Measurements from ENCODE around the gene C6orf163. TPM values are rescaled to one million over a fixed set of nuclear protein-coding genes. Genes with fewer than 3 reads are reported as not detected.
A peak's percentile ranks its signal among the peaks of the same experiment; 100 is the strongest.
"Not testable (repeated sequence)": the region's sequence is repeated elsewhere in the genome, so short reads cannot be mapped to it uniquely, and the experiment has no call there.

C6orf163 gene
- 1 to 10 TPM; 3.4 to 4.2 TPM for total RNA-seq

- Mint-ChIP-seq H3K9me3 (no peaks in the 10 kb centered on the region), H3K27me3 (no peaks in the 10 kb centered on the region), H3K27ac (no peak within 1 kb of the TSS), H3K36me3 (no peaks in the 10 kb centered on the region), H3K4me1 (ENCODE audit: low read depth in 2 of 2) (no peaks in the 10 kb centered on the region), H3K4me3 (no peak within 1 kb of the TSS)
- ATAC-seq = no peak
- DNase-seq (ENCODE audit: low spot score) = no peak
Observed at GRCh38 chr6:87344731-87345130, at the start of gene C6orf163. Gene C6orf163 (plus strand): TSS chr6:87344813. CDS start chr6:87345100, 287 bp downstream.

- peaks cover 26 to 63% of the 10 kb centered on the region in 2 donors for H3K27me3 Mint-ChIP-seq
- DNase-seq (ENCODE audit: low spot score) (no peak), ATAC-seq (no peak)
- no peaks in the 10 kb centered on the region for H3K4me1 Mint-ChIP-seq (ENCODE audit: low read depth in 2 of 2)
- H3K9me3 Mint-ChIP-seq = no peaks in the 10 kb centered on the region
- no peak overlapping the region for H3K4me3 Mint-ChIP-seq
- no peaks in the 10 kb centered on the region for H3K36me3 Mint-ChIP-seq
- no peak overlapping the region for H3K27ac Mint-ChIP-seq
Observed at GRCh38 chr6:87297119-87297518, 47.5 kb upstream of the C6orf163 start.

- H3K9me3 Mint-ChIP-seq; DNase-seq (ENCODE audit: low spot score); H3K4me1 Mint-ChIP-seq (ENCODE audit: low read depth in 2 of 2); H3K36me3 Mint-ChIP-seq; H3K4me3 Mint-ChIP-seq; ATAC-seq; H3K27ac Mint-ChIP-seq: not testable (repeated sequence)
- H3K27me3 Mint-ChIP-seq = peaks cover 37 to 60% of the 10 kb centered on the region in 2 donors
Observed at GRCh38 chr6:87301277-87301676, 43.3 kb upstream of the C6orf163 start.

GRCh38 chr6:87308970-87309369, 35.6 kb upstream of the C6orf163 start:
- H3K27ac Mint-ChIP-seq = no peak overlapping the region
- peaks cover 1% of the 10 kb centered on the region for H3K36me3 Mint-ChIP-seq
- peaks cover 15 to 23% of the 10 kb centered on the region in 2 donors for H3K27me3 Mint-ChIP-seq
- DNase-seq (ENCODE audit: low spot score) (no peak), ATAC-seq (no peak)
- H3K9me3 Mint-ChIP-seq = no peaks in the 10 kb centered on the region
- H3K4me3 Mint-ChIP-seq = no peak overlapping the region
- H3K4me1 Mint-ChIP-seq (ENCODE audit: low read depth in 2 of 2) = no peaks in the 10 kb centered on the region

- Mint-ChIP-seq H3K4me1 (ENCODE audit: low read depth in 2 of 2) (no peaks in the 10 kb centered on the region), H3K4me3 (no peak overlapping the region), H3K36me3 (no peaks in the 10 kb centered on the region), H3K27me3 (peaks cover 27 to 33% of the 10 kb centered on the region in 2 donors), H3K9me3 (no peaks in the 10 kb centered on the region), H3K27ac (no peak overlapping the region)
- ATAC-seq = no peak
- DNase-seq (ENCODE audit: low spot score) = no peak
Observed at GRCh38 chr6:87312860-87313259, 31.8 kb upstream of the C6orf163 start.

GRCh38 chr6:87315071-87315470, 29.5 kb upstream of the C6orf163 start:
- H3K9me3 Mint-ChIP-seq = no peaks in the 10 kb centered on the region

GRCh38 chr6:87319271-87319987, 25.2 kb upstream of the C6orf163 start:
- H3K4me1 Mint-ChIP-seq (ENCODE audit: low read depth in 2 of 2) = peaks cover 5 to 9% of the 10 kb centered on the region in 2 donors
- no peak overlapping the region for H3K27ac Mint-ChIP-seq
- no peak for ATAC-seq
- no peaks in the 10 kb centered on the region for H3K9me3 Mint-ChIP-seq
- DNase-seq (ENCODE audit: low spot score) = no peak
- no peak overlapping the region for H3K4me3 Mint-ChIP-seq
- H3K36me3 Mint-ChIP-seq = no peaks in the 10 kb centered on the region
- peaks cover 20 to 28% of the 10 kb centered on the region in 2 donors for H3K27me3 Mint-ChIP-seq

More at GRCh38 chr6:87315071-87315470, 29.5 kb upstream of the C6orf163 start:
- no peak overlapping the region for H3K27ac Mint-ChIP-seq
- H3K36me3 Mint-ChIP-seq = no peaks in the 10 kb centered on the region
- peaks cover 33 to 42% of the 10 kb centered on the region in 2 donors for H3K27me3 Mint-ChIP-seq
- DNase-seq (ENCODE audit: low spot score) (no peak), ATAC-seq (no peak)
- H3K4me1 Mint-ChIP-seq (ENCODE audit: low read depth in 2 of 2) = no peaks in the 10 kb centered on the region
- no peak overlapping the region for H3K4me3 Mint-ChIP-seq

GRCh38 chr6:87322304-87323212, 22.1 kb upstream of the C6orf163 start, which contains the start of gene SMIM8:
Gene SMIM8 (plus strand): TSS chr6:87322588. CDS start chr6:87337032, 14,444 bp downstream.
- H3K36me3 Mint-ChIP-seq = peaks cover 7% of the 10 kb centered on the region
- peak within 1 kb of the TSS; percentile 99 for H3K4me3 Mint-ChIP-seq
- peaks cover 7% of the 10 kb centered on the region for H3K9me3 Mint-ChIP-seq
- DNase-seq (ENCODE audit: low spot score) (peak; percentile 88), ATAC-seq (peak; percentile 100)
- H3K27ac Mint-ChIP-seq = peak within 1 kb of the TSS; percentile 80 to 92
- peaks cover 7 to 15% of the 10 kb centered on the region in 2 donors for H3K27me3 Mint-ChIP-seq
- peaks cover 9 to 14% of the 10 kb centered on the region in 2 donors for H3K4me1 Mint-ChIP-seq (ENCODE audit: low read depth in 2 of 2)

- not testable (repeated sequence) for H3K9me3 Mint-ChIP-seq; DNase-seq (ENCODE audit: low spot score); ATAC-seq; H3K27me3 Mint-ChIP-seq; H3K36me3 Mint-ChIP-seq; H3K27ac Mint-ChIP-seq
- Mint-ChIP-seq H3K4me3 (peak overlapping the region; percentile 99), H3K4me1 (ENCODE audit: low read depth in 2 of 2) (peaks cover 9 to 14% of the 10 kb centered on the region in 2 donors)
Observed at GRCh38 chr6:87323880-87324279, 20.7 kb upstream of the C6orf163 start.

- H3K27ac Mint-ChIP-seq = no peak overlapping the region
- no peaks in the 10 kb centered on the region for H3K27me3 Mint-ChIP-seq
- H3K36me3 Mint-ChIP-seq = peaks cover 11% of the 10 kb centered on the region
- ATAC-seq (no peak), DNase-seq (ENCODE audit: low spot score) (no peak)
- no peak overlapping the region for H3K4me3 Mint-ChIP-seq
- H3K4me1 Mint-ChIP-seq (ENCODE audit: low read depth in 2 of 2) = peaks cover 15 to 19% of the 10 kb centered on the region in 2 donors
- H3K9me3 Mint-ChIP-seq = peaks cover 4% of the 10 kb centered on the region
Observed at GRCh38 chr6:87330961-87331360, 13.7 kb upstream of the C6orf163 start.

- peak overlapping the region in 1 of 2 donors; percentile 40 for H3K27ac Mint-ChIP-seq
- no peak for ATAC-seq
- H3K9me3 Mint-ChIP-seq = no peaks in the 10 kb centered on the region
Observed at GRCh38 chr6:87333033-87333432, 11.6 kb upstream of the C6orf163 start.

GRCh38 chr6:87333591-87334181, 10.9 kb upstream of the C6orf163 start:
- ATAC-seq = no peak
- H3K27me3 Mint-ChIP-seq = no peaks in the 10 kb centered on the region
- H3K4me1 Mint-ChIP-seq (ENCODE audit: low read depth in 2 of 2) = peaks cover 10 to 16% of the 10 kb centered on the region in 2 donors
- no peak for DNase-seq (ENCODE audit: low spot score)
- no peaks in the 10 kb centered on the region for H3K9me3 Mint-ChIP-seq
- H3K4me3 Mint-ChIP-seq = peak overlapping the region; percentile 11
- peaks cover 6% of the 10 kb centered on the region for H3K36me3 Mint-ChIP-seq
- peak overlapping the region; percentile 35 to 40 for H3K27ac Mint-ChIP-seq

More at GRCh38 chr6:87333033-87333432, 11.6 kb upstream of the C6orf163 start:
- no peaks in the 10 kb centered on the region for H3K27me3 Mint-ChIP-seq
- peaks cover 10 to 16% of the 10 kb centered on the region in 2 donors for H3K4me1 Mint-ChIP-seq (ENCODE audit: low read depth in 2 of 2)
- H3K4me3 Mint-ChIP-seq = no peak overlapping the region
- no peak for DNase-seq (ENCODE audit: low spot score)
- H3K36me3 Mint-ChIP-seq = peaks cover 6% of the 10 kb centered on the region

- no peak for ATAC-seq
- Mint-ChIP-seq H3K27me3 (no peaks in the 10 kb centered on the region), H3K4me1 (ENCODE audit: low read depth in 2 of 2) (peaks cover 10 to 13% of the 10 kb centered on the region in 2 donors), H3K4me3 (no peak overlapping the region), H3K36me3 (peaks cover 6% of the 10 kb centered on the region), H3K9me3 (no peaks in the 10 kb centered on the region), H3K27ac (no peak overlapping the region)
- no peak for DNase-seq (ENCODE audit: low spot score)
Observed at GRCh38 chr6:87334683-87335082, 9.9 kb upstream of the C6orf163 start.

All from natural killer cell treated with Interleukin-12 subunit alpha and Interleukin-12 subunit beta and Interleukin-15 and Interleukin-18, amount 100 ng/mL, for 72 hours (primary cell).